ENCODE results near the gene RUNX2.

RUNX2 gene

DNA sequence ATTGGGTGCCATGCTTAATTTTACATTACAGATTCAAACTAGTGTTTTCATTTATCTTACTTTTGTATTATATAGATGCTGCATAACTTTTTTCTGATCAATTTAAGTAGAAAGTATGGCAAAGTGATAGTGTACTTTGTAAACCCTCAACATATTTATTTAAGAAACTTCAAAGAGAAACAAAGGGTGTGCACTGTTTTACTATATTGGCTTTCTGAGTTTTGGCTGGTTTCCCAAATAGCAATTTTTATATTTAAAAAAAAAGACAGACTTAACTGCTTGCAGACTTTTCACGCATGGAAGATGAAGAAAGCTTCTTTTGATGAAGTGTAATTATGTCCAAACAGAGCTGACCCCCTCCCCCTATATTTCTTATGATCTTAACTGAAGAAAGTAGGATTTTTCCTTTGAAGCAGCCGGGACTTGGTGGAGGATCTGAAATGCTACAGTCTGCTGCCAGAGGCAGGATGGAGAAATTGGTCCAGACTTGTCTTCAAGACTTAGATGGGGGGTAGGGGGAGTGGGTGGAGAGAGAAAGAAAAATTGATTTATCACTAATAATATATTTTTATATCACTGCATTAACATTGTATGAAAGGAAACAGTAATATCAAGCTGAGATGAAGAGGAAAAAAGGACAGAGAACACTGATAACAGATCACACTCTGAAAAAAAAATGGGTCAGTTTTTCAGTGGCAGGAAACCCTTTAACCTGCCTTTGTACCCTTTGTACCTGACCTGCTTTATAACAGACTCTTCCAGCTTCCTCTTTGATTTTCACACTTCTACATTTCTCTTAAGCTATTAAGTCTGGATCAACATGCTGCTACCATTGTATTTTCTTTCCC is 105.6 kb downstream of the RUNX2 start:
- no peak for DNase-seq (ENCODE audit: low read depth in 1 of 2, low spot score in 1 of 2)
- in situ Hi-C loops (cut with HindIII; ENCODE audit: low pct_unique_long_range_greater_than_20kb, low sequenced_read_pairs), result no loop called here
- TF ChIP-seq JUND (IDR thresholded peaks at IDR 0.05; ENCODE audit: low read depth), result no peak

DNA sequence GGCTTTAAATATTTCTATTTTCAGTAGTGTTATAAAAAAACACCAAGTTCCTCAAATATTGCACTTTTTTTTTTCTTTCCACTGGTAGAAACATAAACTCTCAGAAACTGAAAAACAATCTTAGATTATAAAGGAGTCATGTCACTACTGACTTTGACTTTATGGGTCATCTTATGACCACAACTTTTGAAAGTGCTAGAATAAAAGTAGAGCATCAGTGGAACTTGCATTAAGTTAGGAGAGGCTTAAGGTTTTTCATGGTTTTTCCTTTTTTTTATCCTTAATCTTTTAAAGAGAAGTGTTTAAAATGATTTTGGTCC is 106.2 kb downstream of the RUNX2 start:
- no peak for TF ChIP-seq JUND (IDR thresholded peaks at IDR 0.05; ENCODE audit: low read depth)
- no peak for DNase-seq (ENCODE audit: low read depth in 1 of 2, low spot score in 1 of 2)
- in situ Hi-C loops (cut with HindIII; ENCODE audit: low pct_unique_long_range_greater_than_20kb, low sequenced_read_pairs), result no loop called here

DNA sequence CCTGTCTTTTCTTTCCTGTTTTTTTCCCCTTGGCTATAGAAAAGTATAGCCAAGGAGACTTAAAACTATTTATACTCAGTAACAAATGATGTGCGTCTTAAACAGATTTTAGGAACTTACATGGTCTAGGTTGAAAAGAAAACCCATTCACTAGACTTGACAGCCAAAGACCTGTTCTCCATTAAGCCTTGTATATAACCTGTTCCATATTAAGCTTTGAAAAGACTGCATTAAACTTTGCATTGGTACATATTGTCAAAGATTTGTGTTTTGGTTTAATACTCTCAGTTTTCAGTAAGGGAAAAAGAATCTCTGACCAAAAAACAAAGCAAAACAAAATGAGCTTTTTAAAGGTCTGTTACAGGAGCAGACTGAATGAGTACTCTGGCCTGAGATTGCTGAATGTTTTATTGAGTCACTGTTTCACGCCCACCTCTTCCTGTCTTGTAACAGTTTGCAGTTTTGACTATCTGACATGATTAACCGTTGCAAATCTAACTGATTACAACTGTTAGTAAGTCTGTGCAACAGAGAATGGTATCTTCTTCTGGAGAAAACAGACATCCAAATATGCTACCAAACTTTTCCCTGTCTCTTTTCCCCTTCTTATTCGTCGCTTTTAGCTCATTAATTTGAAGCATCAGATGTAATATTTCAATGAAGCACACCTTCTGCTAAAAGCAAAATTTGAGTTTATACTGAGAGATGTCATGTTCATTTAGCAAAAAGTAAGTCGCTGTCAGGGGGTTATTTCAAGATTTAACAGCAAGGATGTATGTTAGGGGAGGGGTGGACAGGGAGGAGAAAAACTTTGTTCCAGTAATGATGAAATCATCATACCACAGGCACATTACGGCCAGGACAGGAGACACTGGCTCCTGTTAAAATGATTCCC is 108.7 kb downstream of the RUNX2 start:
- DNase-seq (ENCODE audit: low read depth in 1 of 2, low spot score in 1 of 2), result no peak
- no peak for TF ChIP-seq JUND (IDR thresholded peaks at IDR 0.05; ENCODE audit: low read depth)
- in situ Hi-C loops (cut with HindIII; ENCODE audit: low pct_unique_long_range_greater_than_20kb, low sequenced_read_pairs), result no loop called here

DNA sequence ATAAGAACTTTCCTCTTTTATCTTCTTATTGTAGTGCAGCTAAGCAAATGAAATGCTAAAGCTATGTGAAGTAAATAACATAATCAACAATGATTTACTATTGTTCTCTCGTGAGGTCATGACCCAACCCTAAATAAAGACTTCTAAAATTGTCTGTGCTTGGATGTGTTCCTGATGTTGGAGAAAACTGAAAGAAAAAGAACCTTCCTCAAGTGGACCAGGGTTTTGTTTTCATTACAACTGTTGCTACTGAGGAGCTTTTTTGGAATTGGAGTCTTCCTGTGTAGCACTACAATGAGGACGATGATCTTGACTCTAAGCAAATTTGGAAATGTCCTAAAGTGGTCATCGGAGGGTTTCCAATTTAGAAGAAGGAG is 109.3 kb downstream of the RUNX2 start:
- TF ChIP-seq JUND (IDR thresholded peaks at IDR 0.05; ENCODE audit: low read depth), result no peak
- no peak for DNase-seq (ENCODE audit: low read depth in 1 of 2, low spot score in 1 of 2)
- in situ Hi-C loops (cut with HindIII; ENCODE audit: low pct_unique_long_range_greater_than_20kb, low sequenced_read_pairs), result no loop called here

DNA sequence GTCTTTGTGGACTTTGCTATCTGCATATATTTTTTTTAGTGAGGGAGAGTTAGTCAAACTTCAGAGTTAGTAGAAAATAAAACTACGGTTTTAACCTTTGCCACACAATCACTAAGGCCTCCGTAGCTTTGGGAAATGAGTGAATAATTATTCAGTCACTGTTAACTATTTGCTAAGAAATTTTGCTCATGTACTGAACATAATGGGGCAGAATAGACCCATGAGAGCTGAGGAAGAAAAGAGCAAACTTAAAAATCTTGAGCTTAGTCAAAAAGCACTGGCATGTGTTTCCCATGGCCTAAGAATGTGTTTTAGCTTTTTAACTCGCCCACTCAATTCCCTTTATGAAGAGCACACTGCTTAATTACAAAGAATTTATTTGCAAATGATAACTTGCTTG is 110.0 kb downstream of the RUNX2 start:
- DNase-seq (ENCODE audit: low read depth in 1 of 2, low spot score in 1 of 2), result no peak
- TF ChIP-seq JUND (IDR thresholded peaks at IDR 0.05; ENCODE audit: low read depth), result no peak
- in situ Hi-C loops (cut with HindIII; ENCODE audit: low pct_unique_long_range_greater_than_20kb, low sequenced_read_pairs), result no loop called here

DNA sequence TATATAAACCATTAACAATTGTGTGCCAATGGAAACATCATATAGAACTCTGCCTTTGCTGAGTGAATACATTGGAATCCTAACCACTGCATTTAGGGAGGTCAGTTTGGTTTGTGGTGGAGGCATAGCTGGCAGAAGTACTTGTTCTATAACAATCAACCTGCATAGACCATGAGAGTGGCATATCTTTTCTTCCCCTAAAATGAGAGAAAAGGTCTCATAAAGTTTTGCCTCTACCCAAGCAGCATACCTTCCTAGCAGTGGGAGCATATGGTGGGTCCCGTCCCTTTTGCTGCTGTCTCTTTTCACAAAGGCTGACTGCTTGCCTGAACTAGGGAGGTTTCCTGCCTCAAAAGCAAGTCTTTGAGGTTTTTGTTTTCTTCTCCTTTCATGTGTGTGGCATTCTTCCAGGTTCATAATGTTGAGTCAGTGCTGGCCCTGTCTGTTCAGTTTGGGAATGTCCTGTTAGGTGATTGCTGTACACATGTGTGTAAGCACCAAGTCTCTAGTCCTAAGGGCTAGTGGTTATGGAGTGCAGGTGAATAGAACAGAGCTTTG is 110.8 kb downstream of the RUNX2 start:
- in situ Hi-C loops (cut with HindIII; ENCODE audit: low pct_unique_long_range_greater_than_20kb, low sequenced_read_pairs), result no loop called here
- no peak for DNase-seq (ENCODE audit: low read depth in 1 of 2, low spot score in 1 of 2)
- TF ChIP-seq JUND (IDR thresholded peaks at IDR 0.05; ENCODE audit: low read depth), result no peak

DNA sequence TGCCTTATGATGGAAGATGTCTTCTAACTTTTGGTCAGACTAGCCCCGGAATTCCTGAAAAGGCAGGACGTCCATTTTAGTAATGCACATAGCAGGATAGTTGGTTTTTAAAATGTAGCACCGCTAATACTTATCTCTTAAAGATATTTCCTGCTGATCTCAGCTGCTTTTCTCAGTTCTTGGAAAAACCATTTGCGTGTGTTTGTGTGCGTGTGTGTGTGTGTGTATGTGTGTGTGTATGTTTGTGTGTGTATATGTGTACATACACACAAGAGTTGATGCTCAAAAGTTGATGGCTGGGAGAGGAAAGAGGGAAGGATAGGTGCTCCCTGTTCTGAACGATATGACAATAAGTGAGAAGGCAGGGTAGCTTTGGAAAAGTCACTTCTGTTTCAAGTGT is 111.3 kb downstream of the RUNX2 start:
- TF ChIP-seq JUND (IDR thresholded peaks at IDR 0.05; ENCODE audit: low read depth), result no peak
- in situ Hi-C loops (cut with HindIII; ENCODE audit: low pct_unique_long_range_greater_than_20kb, low sequenced_read_pairs), result no loop called here
- no peak for DNase-seq (ENCODE audit: low read depth in 1 of 2, low spot score in 1 of 2)

DNA sequence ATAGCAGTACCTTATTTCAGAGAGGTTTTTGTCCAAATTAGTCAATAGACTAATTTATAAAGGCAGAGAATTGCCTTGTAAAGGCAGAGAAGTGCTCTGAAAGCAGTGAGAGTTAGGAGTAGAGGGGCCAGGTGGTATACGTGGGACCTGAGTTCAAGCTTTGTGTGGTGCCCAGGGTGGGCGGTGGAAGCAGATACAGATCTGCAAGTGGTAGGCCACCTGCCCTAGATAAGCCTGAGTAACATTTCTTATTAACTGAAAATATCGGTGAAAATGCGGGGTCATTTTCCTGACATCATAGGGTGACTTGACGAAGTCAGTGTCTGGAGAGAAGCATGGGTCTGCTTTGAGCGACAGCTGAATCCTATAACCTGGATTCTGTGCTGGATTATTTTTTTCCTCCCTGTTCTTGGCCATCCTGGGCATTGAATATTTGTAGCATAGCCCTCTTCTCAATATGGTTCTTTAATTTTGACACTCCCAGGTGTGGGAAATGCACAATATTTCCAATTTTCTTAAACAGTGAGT is 111.8 kb downstream of the RUNX2 start:
- no peak for TF ChIP-seq JUND (IDR thresholded peaks at IDR 0.05; ENCODE audit: low read depth)
- DNase-seq (ENCODE audit: low read depth in 1 of 2, low spot score in 1 of 2), result no peak
- in situ Hi-C loops (cut with HindIII; ENCODE audit: low pct_unique_long_range_greater_than_20kb, low sequenced_read_pairs), result no loop called here

DNA sequence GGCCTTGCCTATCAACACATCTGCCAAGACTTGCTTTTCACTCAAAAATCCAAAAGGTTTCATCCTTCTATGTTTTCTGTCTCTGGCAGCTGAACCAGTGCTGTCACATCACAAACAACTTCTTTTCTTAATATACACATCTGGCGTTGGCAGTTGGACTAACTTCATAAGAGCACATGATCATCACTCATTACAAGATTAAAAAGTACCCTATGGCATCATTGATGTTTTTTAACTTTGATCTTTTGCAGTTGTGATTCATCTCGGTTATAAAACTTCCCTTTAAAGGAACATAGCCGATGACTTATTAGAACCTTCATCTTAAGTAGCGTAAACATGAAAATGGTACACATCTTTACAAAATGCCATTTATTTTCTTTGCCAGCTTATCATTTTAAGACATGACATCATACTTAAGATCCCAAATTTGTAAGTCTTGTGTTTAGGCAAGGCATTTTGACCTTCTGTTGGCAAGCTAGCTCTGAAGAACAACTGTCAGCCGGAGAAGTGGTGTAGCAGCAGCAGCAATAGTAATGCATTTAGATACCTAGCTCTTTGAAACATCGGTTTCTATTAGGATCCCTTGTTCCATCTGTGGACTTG is 113.8 kb downstream of the RUNX2 start:
- no peak for DNase-seq (ENCODE audit: low read depth in 1 of 2, low spot score in 1 of 2)
- TF ChIP-seq JUND (IDR thresholded peaks at IDR 0.05; ENCODE audit: low read depth), result no peak
- in situ Hi-C loops (cut with HindIII; ENCODE audit: low pct_unique_long_range_greater_than_20kb, low sequenced_read_pairs), result no loop called here

DNA sequence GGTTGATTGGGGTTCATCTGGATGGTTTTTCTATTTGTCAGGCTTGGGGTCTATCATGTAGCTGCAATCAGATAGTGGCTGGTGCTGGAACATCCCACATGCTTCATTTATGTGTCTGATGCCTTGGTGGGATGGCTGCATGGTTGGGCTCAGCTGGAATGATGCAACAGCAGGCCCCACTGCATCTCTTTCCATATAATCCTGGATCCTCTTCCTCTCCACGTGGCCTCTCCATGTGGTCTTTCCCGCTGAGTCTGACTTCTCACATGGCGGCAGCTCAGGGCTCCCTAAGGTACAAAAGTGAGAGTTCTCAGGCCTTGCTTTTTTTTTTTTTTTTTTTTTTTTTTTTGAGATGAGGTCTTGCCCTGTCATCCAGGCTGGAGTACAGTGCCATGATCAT is 114.6 kb downstream of the RUNX2 start:
- in situ Hi-C loops (cut with HindIII; ENCODE audit: low pct_unique_long_range_greater_than_20kb, low sequenced_read_pairs), result no loop called here
- DNase-seq (ENCODE audit: low read depth in 1 of 2, low spot score in 1 of 2), result no peak
- TF ChIP-seq JUND (IDR thresholded peaks at IDR 0.05; ENCODE audit: low read depth), result no peak

DNA sequence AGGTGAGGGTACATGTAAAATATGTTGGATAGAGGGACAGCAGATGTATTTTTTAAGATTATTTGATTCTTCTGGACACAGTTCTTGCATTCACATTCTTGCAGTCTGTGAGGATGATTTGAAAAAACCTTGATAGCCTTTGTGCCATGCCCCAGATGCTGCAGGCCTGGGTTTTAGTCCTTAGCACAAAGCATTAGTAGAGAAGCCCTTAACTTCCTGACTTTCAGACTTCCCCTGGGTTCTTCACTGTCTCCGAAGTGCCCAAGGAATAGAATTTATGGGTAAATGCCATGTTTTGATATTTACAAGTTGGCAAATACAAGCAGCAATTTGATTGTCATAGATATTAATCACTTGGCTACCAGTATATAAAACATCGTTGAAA is 117.2 kb downstream of the RUNX2 start:
- no peak for DNase-seq (ENCODE audit: low read depth in 1 of 2, low spot score in 1 of 2)
- no peak for TF ChIP-seq JUND (IDR thresholded peaks at IDR 0.05; ENCODE audit: low read depth)
- in situ Hi-C loops (cut with HindIII; ENCODE audit: low pct_unique_long_range_greater_than_20kb, low sequenced_read_pairs), result no loop called here

DNA sequence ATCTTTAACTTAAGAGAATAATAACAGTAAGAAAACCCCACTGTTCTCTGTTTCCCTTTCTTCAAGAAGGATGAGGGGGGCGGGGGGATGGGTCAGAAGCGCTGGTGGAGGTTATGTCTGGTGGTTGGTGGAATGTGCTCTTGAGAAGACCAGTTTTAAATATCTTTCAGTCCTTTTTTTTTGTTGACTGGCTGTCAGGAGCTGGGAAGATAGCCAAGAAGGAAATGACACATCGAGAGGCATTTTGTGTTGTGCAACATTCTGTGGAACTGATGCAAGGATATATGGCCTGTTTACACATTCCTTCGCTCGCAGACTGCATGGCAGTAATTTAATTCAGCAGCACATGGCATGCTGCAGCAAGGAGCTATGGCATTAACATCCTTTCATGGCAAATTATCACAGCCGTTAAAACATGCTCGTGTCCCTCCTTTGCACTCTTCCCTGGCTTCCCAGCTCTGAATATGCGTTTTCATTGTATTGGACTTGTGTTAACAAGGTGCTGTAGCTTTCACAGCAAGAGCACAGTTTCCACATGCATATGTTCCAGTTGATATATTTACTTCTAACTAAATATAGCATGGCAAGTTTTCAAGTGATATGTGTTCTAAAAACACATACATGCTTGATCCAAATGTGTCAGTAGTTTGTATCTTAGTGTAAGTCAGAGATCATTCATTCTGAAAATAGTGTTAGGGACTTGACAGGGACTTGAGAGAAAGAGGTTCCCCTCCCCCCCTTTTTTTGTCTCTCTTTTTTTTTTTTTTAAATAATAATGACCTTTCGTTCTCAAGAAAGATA is 117.8 kb downstream of the RUNX2 start:
- TF ChIP-seq JUND (IDR thresholded peaks at IDR 0.05; ENCODE audit: low read depth), result peak; percentile 92
- in situ Hi-C loops (cut with HindIII; ENCODE audit: low pct_unique_long_range_greater_than_20kb, low sequenced_read_pairs), result no loop called here
- DNase-seq (ENCODE audit: low read depth in 1 of 2, low spot score in 1 of 2), result peak; percentile 36 to 97
